Neural progenitor cell (in vitro differentiated cells): Measurements from ENCODE around the gene TTC39A. TPM values are rescaled to one million over a fixed set of nuclear protein-coding genes. Genes with fewer than 3 reads are reported as not detected.

Source experiments
- DNase-seq: peaks from one replicate; pipeline ENCODE4 v3.0.0-alpha.2; 2016; ENCODE audit warnings: low spot score
- H2AFZ ChIP-seq: fragments of 200-600 bp; sonication (generic); replicated peaks from 2 replicates; pipeline ENCODE4 v1.6.1; 2016; ENCODE audit warnings: antibody characterized with exemption
- H3F3A ChIP-seq: fragments of 200-600 bp; sonication (generic); 2 replicates; pipeline ENCODE4 v1.6.1; 2016; ENCODE audit warnings: antibody characterized with exemption, low read depth
- H3K27ac ChIP-seq: fragments of 200-600 bp; sonication (generic); 2 replicates; pipeline ENCODE4 v1.5.1; 2016; ENCODE audit warnings: mild to moderate bottlenecking
- H3K27me3 ChIP-seq: fragments of 200-600 bp; sonication (generic); 2 replicates; pipeline ENCODE4 v1.6.1; 2016; ENCODE audit warnings: mild to moderate bottlenecking, moderate library complexity
- H3K36me3 ChIP-seq: fragments of 200-600 bp; sonication (generic); 2 replicates; pipeline ENCODE4 v1.5.1; 2016
- H3K4me1 ChIP-seq: fragments of 200-600 bp; sonication (generic); 2 replicates; pipeline ENCODE4 v1.6.1; 2016; ENCODE audit warnings: mixed run types
- H3K4me2 ChIP-seq: fragments of 200-600 bp; sonication (generic); 2 replicates; pipeline ENCODE4 v1.6.1; 2016
- H3K4me3 ChIP-seq: fragments of 200-600 bp; sonication (generic); 2 replicates; pipeline ENCODE4 v1.5.1; 2016
- H3K79me2 ChIP-seq: fragments of 200-600 bp; sonication (generic); 2 replicates; pipeline ENCODE4 v1.6.1; 2016; ENCODE audit warnings: low read depth
- H3K9ac ChIP-seq: fragments of 200-600 bp; sonication (generic); 2 replicates; pipeline ENCODE4 v1.6.1; 2016
- H3K9me3 ChIP-seq: fragments of 200-600 bp; sonication (generic); 2 replicates; pipeline ENCODE4 v1.5.1; 2016; ENCODE audit warnings: low read depth
- H4K20me1 ChIP-seq: fragments of 200-600 bp; sonication (generic); 2 replicates; pipeline ENCODE4 v1.6.1; 2016; ENCODE audit warnings: low read depth
- H3K27ac Mint-ChIP-seq: 3 replicates; pipeline ENCODE4 v1.8.0; 2021; ENCODE audit warnings: mixed read lengths
- H3K27me3 Mint-ChIP-seq: 2 replicates; pipeline ENCODE4 v1.8.0; 2022; ENCODE audit warnings: low read depth, mild to moderate bottlenecking, inconsistent platforms, moderate library complexity, mixed read lengths; ENCODE audit not compliant: insufficient read depth
- H3K36me3 Mint-ChIP-seq: 3 replicates; pipeline ENCODE4 v1.8.0; 2021; ENCODE audit warnings: mixed read lengths
- H3K4me1 Mint-ChIP-seq: 3 replicates; pipeline ENCODE4 v1.8.0; 2021; ENCODE audit warnings: mixed read lengths
- H3K4me3 Mint-ChIP-seq: 3 replicates; pipeline ENCODE4 v1.8.0; 2021; ENCODE audit warnings: mild to moderate bottlenecking, moderate library complexity, mixed read lengths
- H3K9me3 Mint-ChIP-seq: 3 replicates; pipeline ENCODE4 v1.8.0; 2020; ENCODE audit warnings: mixed read lengths
- EZH2 ChIP-seq: fragments of 200-600 bp; sonication (generic); IDR thresholded peaks from 2 replicates; pipeline ENCODE4 v1.6.1; 2017; ENCODE audit warnings: antibody characterized with exemption, mild to moderate bottlenecking, moderate library complexity
- EZH2phosphoT487 ChIP-seq: fragments of 200-600 bp; sonication (generic); IDR thresholded peaks from 2 replicates; pipeline ENCODE4 v1.6.1; 2017; ENCODE audit warnings: antibody characterized with exemption
- total RNA-seq: library from RNA; depleted of rRNA; stranded (reverse); fragments of >200 nt; gene quantifications from 2 replicates; pipeline ENCODE4 v1.2.3, GENCODE V29; 2015; ENCODE audit warnings: low replicate concordance
- TF ChIP-seq, protein P1 (sequence below): fragments of 200-600 bp; sonication (generic); IDR thresholded peaks from 2 replicates; pipeline ENCODE4 v1.5.1; 2017; ENCODE audit warnings: antibody characterized with exemption, mild to moderate bottlenecking

Gene TTC39A
- total RNA-seq, 1 donor from 2014 or later: 0.94 TPM

- H3K27ac ChIP-seq: no peak overlapping the region
- no peaks in the 10 kb centered on the region for H3F3A ChIP-seq
- H3K4me1 ChIP-seq: peaks cover 6% of the 10 kb centered on the region
- peaks cover 6% of the 10 kb centered on the region for H3K27me3 Mint-ChIP-seq
- no peak overlapping the region for H3K4me2 ChIP-seq
- peak overlapping the region; percentile 24 for H2AFZ ChIP-seq
- H3K9ac ChIP-seq: no peak overlapping the region
- no peaks in the 10 kb centered on the region for H3K9me3 Mint-ChIP-seq
- TF ChIP-seq EZH2phosphoT487 (no peak), EZH2 (no peak)
- TF ChIP-seq, protein P1, sequence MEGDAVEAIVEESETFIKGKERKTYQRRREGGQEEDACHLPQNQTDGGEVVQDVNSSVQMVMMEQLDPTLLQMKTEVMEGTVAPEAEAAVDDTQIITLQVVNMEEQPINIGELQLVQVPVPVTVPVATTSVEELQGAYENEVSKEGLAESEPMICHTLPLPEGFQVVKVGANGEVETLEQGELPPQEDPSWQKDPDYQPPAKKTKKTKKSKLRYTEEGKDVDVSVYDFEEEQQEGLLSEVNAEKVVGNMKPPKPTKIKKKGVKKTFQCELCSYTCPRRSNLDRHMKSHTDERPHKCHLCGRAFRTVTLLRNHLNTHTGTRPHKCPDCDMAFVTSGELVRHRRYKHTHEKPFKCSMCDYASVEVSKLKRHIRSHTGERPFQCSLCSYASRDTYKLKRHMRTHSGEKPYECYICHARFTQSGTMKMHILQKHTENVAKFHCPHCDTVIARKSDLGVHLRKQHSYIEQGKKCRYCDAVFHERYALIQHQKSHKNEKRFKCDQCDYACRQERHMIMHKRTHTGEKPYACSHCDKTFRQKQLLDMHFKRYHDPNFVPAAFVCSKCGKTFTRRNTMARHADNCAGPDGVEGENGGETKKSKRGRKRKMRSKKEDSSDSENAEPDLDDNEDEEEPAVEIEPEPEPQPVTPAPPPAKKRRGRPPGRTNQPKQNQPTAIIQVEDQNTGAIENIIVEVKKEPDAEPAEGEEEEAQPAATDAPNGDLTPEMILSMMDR: no peak
- peaks cover 10% of the 10 kb centered on the region for H3K4me1 Mint-ChIP-seq
- H3K36me3 Mint-ChIP-seq: no peaks in the 10 kb centered on the region
- H4K20me1 ChIP-seq: no peaks in the 10 kb centered on the region
- no peaks in the 10 kb centered on the region for H3K27me3 ChIP-seq
- no peaks in the 10 kb centered on the region for H3K36me3 ChIP-seq
- H3K27ac Mint-ChIP-seq: no peak overlapping the region
- no peak overlapping the region for H3K4me3 ChIP-seq
- no peak overlapping the region for H3K4me3 Mint-ChIP-seq
- no peaks in the 10 kb centered on the region for H3K79me2 ChIP-seq
- no peak for DNase-seq
- no peaks in the 10 kb centered on the region for H3K9me3 ChIP-seq
These were observed 21.7 kb downstream of the TTC39A start for GRCh38 chr1:51308636-51309035.

GRCh38 chr1:51306950-51307349 lies 23.4 kb downstream of the TTC39A start:
- Histone ChIP-seq H3K4me2 (no peak overlapping the region), H3K36me3 (no peaks in the 10 kb centered on the region), H3K4me1 (peaks cover 6% of the 10 kb centered on the region), H3K9me3 (no peaks in the 10 kb centered on the region), H3K27me3 (no peaks in the 10 kb centered on the region), H4K20me1 (no peaks in the 10 kb centered on the region), H3K9ac (no peak overlapping the region), H3K79me2 (no peaks in the 10 kb centered on the region), H2AFZ (no peak overlapping the region), H3K27ac (no peak overlapping the region), H3F3A (no peaks in the 10 kb centered on the region), H3K4me3 (no peak overlapping the region)
- Mint-ChIP-seq H3K27me3 (peaks cover 6% of the 10 kb centered on the region), H3K36me3 (no peaks in the 10 kb centered on the region), H3K4me3 (no peak overlapping the region), H3K9me3 (no peaks in the 10 kb centered on the region), H3K4me1 (peaks cover 7% of the 10 kb centered on the region), H3K27ac (no peak overlapping the region)
- DNase-seq: no peak
- no peak for TF ChIP-seq EZH2
- TF ChIP-seq, protein P1: no peak
- TF ChIP-seq EZH2phosphoT487: no peak

DNA sequence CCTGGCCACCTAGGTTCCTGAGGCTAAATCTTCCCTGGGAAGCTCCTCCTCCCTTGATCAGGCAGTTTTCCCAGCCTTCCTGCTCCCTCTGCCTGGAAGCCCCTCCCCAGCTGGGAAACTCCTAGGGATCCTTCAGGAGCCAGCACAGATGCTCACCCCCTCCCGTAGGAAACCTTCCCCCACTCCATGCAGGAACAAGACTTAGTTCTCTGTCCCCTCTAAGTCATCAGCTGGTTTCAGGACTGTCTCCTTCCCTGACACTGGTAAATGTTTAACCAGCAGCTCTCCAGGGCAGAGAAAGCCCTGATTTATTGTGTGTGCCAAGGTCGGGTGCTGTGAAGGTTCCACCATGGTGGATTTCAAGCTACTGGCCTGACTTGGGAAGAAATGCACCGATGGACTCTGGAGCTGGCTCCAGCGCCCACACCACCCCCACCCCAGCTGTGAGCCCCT lies 25.0 kb downstream of the TTC39A start:
- H3K4me1 Mint-ChIP-seq: peaks cover 3% of the 10 kb centered on the region
- Histone ChIP-seq H2AFZ (peak overlapping the region; percentile 6), H3K9ac (no peak overlapping the region), H3K79me2 (no peaks in the 10 kb centered on the region), H3K27ac (no peak overlapping the region), H3K27me3 (no peaks in the 10 kb centered on the region), H3K4me1 (peaks cover 6% of the 10 kb centered on the region), H3K4me2 (no peak overlapping the region), H3K36me3 (no peaks in the 10 kb centered on the region), H4K20me1 (no peaks in the 10 kb centered on the region), H3F3A (no peaks in the 10 kb centered on the region), H3K9me3 (no peaks in the 10 kb centered on the region), H3K4me3 (no peak overlapping the region)
- no peaks in the 10 kb centered on the region for H3K9me3 Mint-ChIP-seq
- TF ChIP-seq, protein P1: no peak
- TF ChIP-seq EZH2phosphoT487 (no peak), EZH2 (no peak)
- H3K27me3 Mint-ChIP-seq: peaks cover 3% of the 10 kb centered on the region
- no peaks in the 10 kb centered on the region for H3K36me3 Mint-ChIP-seq
- no peak for DNase-seq
- H3K4me3 Mint-ChIP-seq: no peak overlapping the region
- no peak overlapping the region for H3K27ac Mint-ChIP-seq
